WERI-Rb-1 (cell line): ENCODE data around the gene NUDT17.

Experiments used
- DNase-seq: peaks from one replicate; pipeline ENCODE4 v3.0.0-alpha.2; 2020
- H3K27ac ChIP-seq: fragments of 250-450 bp; sonication (Bioruptor Pico); 2 replicates; pipeline ENCODE4 v1.5.1; 2020; ENCODE audit warnings: mild to moderate bottlenecking, moderate library complexity
- H3K27me3 ChIP-seq: fragments of 250-450 bp; sonication (Bioruptor Pico); 2 replicates; pipeline ENCODE4 v1.5.1; 2021; ENCODE audit warnings: mild to moderate bottlenecking, low read depth, moderate library complexity; ENCODE audit not compliant: insufficient read depth, severe bottlenecking
- H3K36me3 ChIP-seq: fragments of 250-450 bp; sonication (Bioruptor Pico); 2 replicates; pipeline ENCODE4 v1.5.1; 2020; ENCODE audit warnings: mild to moderate bottlenecking, moderate library complexity
- H3K4me3 ChIP-seq: 2 replicates; pipeline ENCODE4 v1.5.1; 2011; ENCODE audit warnings: low read depth, mild to moderate bottlenecking, control low read depth, low read length
- H3K9me3 ChIP-seq: fragments of 250-450 bp; sonication (Bioruptor Pico); 2 replicates; pipeline ENCODE4 v1.5.1; 2021; ENCODE audit warnings: mild to moderate bottlenecking, moderate library complexity; ENCODE audit not compliant: severe bottlenecking
- TF ChIP-seq, protein P1 (sequence below): IDR thresholded peaks from 2 replicates; pipeline ENCODE4 v1.5.1; 2011; ENCODE audit warnings: low read depth, mild to moderate bottlenecking, control low read depth, inconsistent platforms, low read length

Gene NUDT17, protein sequence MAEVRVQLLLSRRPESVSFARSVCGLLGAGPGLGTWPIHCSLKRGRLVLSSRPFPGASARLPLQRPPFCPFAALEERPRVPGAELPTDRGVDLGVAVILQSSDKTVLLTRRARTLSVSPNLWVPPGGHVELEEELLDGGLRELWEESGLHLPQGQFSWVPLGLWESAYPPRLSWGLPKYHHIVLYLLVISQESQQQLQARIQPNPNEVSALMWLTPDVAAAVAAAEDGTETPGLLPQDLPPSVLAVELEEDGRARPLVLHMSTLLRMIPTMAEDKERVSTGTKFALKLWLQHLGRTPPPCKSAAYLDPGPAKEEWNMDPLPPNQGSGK

DNA sequence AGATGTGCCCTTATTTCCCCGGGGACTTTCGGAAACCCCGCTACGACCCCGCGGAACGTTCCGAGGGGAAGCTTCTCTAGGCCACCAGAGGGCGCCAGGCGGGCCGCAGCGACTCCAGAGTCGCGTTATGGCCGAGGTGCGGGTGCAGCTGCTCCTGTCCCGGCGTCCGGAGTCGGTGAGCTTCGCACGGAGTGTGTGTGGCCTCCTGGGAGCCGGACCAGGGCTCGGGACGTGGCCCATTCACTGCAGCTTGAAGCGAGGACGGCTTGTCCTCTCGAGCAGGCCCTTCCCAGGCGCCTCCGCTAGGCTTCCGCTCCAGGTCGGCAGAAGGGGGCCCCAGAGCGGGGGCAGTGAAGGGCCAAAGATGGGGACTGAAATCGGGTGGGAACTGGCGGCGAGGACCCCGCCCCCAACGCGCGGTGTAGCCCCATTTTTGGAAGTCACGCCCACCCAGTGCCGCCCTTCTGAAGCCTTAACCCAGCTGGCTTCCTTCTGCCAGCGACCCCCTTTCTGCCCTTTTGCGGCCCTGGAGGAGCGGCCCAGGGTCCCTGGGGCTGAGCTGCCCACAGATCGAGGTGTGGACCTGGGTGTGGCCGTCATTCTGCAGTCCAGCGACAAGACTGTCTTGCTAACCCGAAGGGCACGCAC, at the start of gene NUDT17:
NUDT17 (plus strand) TSS at position 117 of the 648 bp plus-strand sequence; CDS start at position 128, 11 bp downstream.
- TF ChIP-seq, protein P1, sequence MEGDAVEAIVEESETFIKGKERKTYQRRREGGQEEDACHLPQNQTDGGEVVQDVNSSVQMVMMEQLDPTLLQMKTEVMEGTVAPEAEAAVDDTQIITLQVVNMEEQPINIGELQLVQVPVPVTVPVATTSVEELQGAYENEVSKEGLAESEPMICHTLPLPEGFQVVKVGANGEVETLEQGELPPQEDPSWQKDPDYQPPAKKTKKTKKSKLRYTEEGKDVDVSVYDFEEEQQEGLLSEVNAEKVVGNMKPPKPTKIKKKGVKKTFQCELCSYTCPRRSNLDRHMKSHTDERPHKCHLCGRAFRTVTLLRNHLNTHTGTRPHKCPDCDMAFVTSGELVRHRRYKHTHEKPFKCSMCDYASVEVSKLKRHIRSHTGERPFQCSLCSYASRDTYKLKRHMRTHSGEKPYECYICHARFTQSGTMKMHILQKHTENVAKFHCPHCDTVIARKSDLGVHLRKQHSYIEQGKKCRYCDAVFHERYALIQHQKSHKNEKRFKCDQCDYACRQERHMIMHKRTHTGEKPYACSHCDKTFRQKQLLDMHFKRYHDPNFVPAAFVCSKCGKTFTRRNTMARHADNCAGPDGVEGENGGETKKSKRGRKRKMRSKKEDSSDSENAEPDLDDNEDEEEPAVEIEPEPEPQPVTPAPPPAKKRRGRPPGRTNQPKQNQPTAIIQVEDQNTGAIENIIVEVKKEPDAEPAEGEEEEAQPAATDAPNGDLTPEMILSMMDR: peak; percentile 99
- H3K27me3 ChIP-seq: no peaks in the 10 kb centered on the region
- peak; percentile 95 for DNase-seq
- peak within 1 kb of the TSS; percentile 49 for H3K27ac ChIP-seq
- peak within 1 kb of the TSS; percentile 57 for H3K4me3 ChIP-seq
- no peaks in the 10 kb centered on the region for H3K9me3 ChIP-seq
- peaks cover 67% of the 10 kb centered on the region for H3K36me3 ChIP-seq

DNA sequence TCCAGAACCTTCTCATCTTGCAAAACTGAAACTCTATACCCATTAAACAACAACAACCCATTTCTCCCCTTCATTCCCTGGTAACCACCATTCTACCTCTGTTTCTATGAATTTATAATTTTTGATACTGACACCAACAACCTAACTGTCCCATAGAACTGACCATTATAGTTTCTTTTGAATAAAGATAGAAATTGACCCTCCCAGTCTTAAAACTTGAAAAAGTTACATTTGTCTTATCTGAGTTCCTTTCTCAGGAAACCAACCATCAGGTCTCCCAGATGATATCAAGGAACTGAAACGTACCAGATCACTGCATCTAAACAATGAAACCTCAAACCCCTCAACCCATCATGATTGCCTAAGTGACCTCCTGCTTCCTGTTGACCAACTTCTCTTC, 48.7 kb upstream of the NUDT17 start:
- Histone ChIP-seq H3K4me3 (no peak overlapping the region), H3K36me3 (peaks cover 8% of the 10 kb centered on the region), H3K9me3 (peaks cover 10% of the 10 kb centered on the region), H3K27ac (no peak overlapping the region), H3K27me3 (no peaks in the 10 kb centered on the region)
- DNase-seq: no peak
- TF ChIP-seq, protein P1: no peak

DNA sequence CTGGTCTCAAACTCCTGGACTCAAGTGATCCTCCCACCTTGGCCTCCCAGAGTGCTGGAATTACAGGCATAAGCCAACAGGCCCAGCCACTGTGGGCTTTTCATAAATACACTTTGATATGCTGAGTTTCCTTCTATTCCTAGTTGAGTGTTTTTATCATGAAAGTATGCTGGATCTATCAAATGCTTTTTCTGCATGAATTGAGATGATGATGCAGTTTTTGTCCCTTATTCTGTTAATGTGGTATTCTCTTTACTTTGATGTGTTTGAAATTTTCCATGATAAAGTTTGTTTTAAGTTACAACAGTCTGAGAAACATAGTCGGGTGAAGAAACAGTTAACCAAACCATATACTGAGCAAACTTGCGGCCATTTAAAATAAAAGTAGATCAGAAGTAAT, 45.6 kb upstream of the NUDT17 start:
- H3K4me3 ChIP-seq: no peak overlapping the region
- H3K27me3 ChIP-seq: no peaks in the 10 kb centered on the region
- no peak for DNase-seq
- H3K9me3 ChIP-seq: peaks cover 10% of the 10 kb centered on the region
- H3K27ac ChIP-seq: no peak overlapping the region
- TF ChIP-seq, protein P1: no peak
- H3K36me3 ChIP-seq: no peaks in the 10 kb centered on the region; the same call in none of the 2 replicates

DNA sequence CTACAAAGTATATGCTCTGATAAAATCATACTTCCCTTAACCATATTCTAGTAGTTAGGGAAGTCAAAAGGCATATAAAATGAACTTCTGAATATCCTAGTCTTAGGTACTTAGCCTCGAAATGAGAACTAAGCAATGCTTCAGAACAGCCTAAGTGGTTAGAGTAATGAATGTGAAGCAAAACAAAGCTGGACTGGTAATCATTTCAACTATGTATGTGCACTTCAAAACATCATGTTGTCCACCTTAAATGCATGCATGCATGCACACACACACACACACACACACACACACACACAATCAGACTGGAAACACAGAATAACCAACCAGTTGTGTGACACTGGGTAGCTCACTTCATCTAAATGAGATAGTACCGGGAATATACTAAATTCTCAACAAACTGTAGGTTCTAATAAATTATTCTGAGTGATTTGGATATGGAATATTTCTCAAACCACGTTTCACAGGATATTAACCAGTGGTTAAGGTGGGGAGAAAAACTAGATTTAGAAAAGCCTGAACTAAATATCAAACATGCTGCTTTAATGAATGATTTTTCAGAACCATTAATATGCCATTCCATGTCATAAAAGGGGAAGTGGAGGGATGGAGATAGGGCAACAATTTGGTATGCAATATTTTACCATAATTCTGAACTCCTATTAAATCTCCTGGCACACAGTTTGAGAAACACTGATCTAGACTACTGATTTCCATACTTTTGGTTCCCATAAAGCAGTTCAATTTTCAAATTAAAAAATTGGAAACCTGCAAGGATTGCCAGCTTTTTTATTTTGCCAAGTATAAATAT, 41.0 kb upstream of the NUDT17 start:
- Histone ChIP-seq H3K36me3 (no peaks in the 10 kb centered on the region), H3K4me3 (no peak overlapping the region), H3K27me3 (no peaks in the 10 kb centered on the region), H3K9me3 (no peaks in the 10 kb centered on the region), H3K27ac (no peak overlapping the region)
- no peak for DNase-seq
- TF ChIP-seq, protein P1: no peak

DNA sequence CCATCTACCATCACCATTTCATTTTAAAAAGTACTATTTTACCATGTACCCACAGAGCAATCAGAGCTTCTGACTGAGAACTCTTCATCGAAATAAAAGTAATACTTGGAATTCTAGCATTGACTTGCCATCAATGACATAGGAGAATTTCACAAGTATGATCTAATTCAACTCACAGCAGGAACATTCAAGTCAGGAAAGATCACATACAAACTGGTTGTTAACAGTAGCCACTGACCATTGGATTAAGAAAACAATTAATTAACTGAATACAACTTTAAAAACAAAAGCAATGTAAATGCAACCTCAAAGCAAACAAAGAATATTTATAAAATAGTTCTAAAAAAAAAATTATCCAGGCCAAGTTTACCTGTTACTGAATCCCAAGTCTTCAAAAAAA, 40.4 kb upstream of the NUDT17 start:
- Histone ChIP-seq H3K36me3 (no peaks in the 10 kb centered on the region), H3K9me3 (no peaks in the 10 kb centered on the region), H3K27me3 (no peaks in the 10 kb centered on the region), H3K27ac (no peak overlapping the region), H3K4me3 (no peak overlapping the region)
- TF ChIP-seq, protein P1: no peak
- DNase-seq: no peak
